GM12801 (cell line): ENCODE measurements around the gene DDIT3.

Source experiments
- CTCF ChIP-seq: IDR thresholded peaks from one replicate; pipeline ENCODE4 v1.5.1; 2011; ENCODE audit warnings: control low read depth; ENCODE audit not compliant: insufficient read length; ENCODE audit errors: extremely low read depth

The DDIT3 gene

GRCh38 chr12:57545809-57546437, 25.6 kb upstream of the DDIT3 start:
- no peak for TF ChIP-seq CTCF

- no peak for TF ChIP-seq CTCF
These were observed 23.3 kb upstream of the DDIT3 start for GRCh38 chr12:57543581-57543980.

GRCh38 chr12:57541717-57542116, 21.4 kb upstream of the DDIT3 start:
- no peak for TF ChIP-seq CTCF

GRCh38 chr12:57541001-57541400, 20.7 kb upstream of the DDIT3 start:
- TF ChIP-seq CTCF: no peak

- no peak for TF ChIP-seq CTCF
These were observed 18.9 kb upstream of the DDIT3 start for GRCh38 chr12:57539134-57539768.

GRCh38 chr12:57536597-57536942, 16.3 kb upstream of the DDIT3 start:
- TF ChIP-seq CTCF: no peak

GRCh38 chr12:57535764-57536596, 15.7 kb upstream of the DDIT3 start:
- no peak for TF ChIP-seq CTCF
